Measurements from ENCODE around the gene NKAPL. TPM values are rescaled to one million over a fixed set of nuclear protein-coding genes. Genes with fewer than 3 reads are reported as not detected.

NKAPL gene
- total and polyA plus RNA-seq, 2 of the 13 experiments (the other 11 are each of a cell fraction or from before 2014, with no cell fraction given), result not detected

DNA sequence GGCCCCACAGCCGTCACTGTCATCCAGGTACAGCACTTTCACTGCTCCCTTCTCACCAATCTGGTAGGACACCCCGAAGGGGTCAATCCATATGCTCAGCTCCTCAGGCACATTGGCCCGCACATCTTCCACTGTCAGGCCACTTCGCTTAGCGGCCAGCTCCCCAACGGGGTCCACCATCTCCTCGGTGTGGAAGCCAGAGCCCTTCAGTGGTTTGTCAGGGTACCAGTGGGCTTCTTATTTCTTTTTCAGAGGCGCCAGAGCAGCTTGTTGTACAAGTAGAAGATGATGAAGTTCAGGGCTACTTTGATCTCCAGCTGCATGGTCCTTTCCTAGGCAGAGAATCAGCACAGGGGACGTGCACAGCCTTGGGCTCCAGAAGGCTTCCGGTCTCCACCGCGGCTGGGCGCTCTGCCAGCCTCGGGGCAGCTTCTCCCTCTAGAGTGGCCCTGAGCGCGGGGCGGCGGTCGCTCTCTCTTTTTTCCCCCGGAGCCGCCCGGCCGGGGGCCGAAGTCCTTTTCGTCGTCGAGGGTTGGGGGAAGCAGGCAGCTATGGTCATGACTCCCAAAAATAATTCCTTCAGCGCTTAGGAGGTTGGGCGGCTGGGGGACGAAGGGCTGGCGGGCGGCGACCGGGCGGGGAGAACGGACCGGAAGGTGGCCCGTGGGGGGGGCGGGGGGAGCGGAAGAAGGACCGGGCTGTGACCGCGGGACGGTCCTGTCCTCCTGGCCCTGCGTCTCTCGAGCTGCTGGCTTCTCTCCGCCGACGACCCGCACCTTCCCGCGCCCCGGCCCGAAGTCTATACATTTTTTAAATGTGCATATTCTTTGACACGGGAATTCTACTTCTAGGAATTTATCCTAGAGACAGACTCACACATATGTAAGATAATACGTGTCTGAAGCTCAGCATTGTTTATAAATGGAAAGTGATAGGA is 40.5 kb upstream of the NKAPL start (continued):
- TF ChIP-seq, protein P1, sequence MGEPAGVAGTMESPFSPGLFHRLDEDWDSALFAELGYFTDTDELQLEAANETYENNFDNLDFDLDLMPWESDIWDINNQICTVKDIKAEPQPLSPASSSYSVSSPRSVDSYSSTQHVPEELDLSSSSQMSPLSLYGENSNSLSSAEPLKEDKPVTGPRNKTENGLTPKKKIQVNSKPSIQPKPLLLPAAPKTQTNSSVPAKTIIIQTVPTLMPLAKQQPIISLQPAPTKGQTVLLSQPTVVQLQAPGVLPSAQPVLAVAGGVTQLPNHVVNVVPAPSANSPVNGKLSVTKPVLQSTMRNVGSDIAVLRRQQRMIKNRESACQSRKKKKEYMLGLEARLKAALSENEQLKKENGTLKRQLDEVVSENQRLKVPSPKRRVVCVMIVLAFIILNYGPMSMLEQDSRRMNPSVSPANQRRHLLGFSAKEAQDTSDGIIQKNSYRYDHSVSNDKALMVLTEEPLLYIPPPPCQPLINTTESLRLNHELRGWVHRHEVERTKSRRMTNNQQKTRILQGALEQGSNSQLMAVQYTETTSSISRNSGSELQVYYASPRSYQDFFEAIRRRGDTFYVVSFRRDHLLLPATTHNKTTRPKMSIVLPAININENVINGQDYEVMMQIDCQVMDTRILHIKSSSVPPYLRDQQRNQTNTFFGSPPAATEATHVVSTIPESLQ (CRISPR knock-in tag; conservative IDR thresholded peaks at IDR 0.05), result 0 out of 2 replicates have a peak, but pooled peaks have one; percentile 3
- no peak for TF ChIP-seq ZNF776 (CRISPR knock-in tag; IDR thresholded peaks at IDR 0.05)
- TF ChIP-seq LCORL (IDR thresholded peaks at IDR 0.05), result no peak
- peak; percentile 67; the same call in 1 of the 2 replicates for TF ChIP-seq LCORL (CRISPR knock-in tag; IDR thresholded peaks at IDR 0.05)
- TF ChIP-seq KLF12 (CRISPR knock-in tag; IDR thresholded peaks at IDR 0.05; ENCODE audit: borderline replicate concordance), result no peak
- no peak for TF ChIP-seq ZNF136 (CRISPR knock-in tag; IDR thresholded peaks at IDR 0.05; ENCODE audit: low read depth)
- no peak for TF ChIP-seq FOSL1 (CRISPR knock-in tag; IDR thresholded peaks at IDR 0.05; ENCODE audit: borderline replicate concordance)
- TF ChIP-seq ZNF543 (CRISPR knock-in tag; IDR thresholded peaks at IDR 0.05), result peak; percentile 91
- TF ChIP-seq, protein P2, sequence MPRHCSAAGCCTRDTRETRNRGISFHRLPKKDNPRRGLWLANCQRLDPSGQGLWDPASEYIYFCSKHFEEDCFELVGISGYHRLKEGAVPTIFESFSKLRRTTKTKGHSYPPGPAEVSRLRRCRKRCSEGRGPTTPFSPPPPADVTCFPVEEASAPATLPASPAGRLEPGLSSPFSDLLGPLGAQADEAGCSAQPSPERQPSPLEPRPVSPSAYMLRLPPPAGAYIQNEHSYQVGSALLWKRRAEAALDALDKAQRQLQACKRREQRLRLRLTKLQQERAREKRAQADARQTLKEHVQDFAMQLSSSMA (CRISPR knock-in tag; IDR thresholded peaks at IDR 0.05), result no peak
- TF ChIP-seq ZNF713 (CRISPR knock-in tag; IDR thresholded peaks at IDR 0.05), result no peak
- TF ChIP-seq, protein P3, sequence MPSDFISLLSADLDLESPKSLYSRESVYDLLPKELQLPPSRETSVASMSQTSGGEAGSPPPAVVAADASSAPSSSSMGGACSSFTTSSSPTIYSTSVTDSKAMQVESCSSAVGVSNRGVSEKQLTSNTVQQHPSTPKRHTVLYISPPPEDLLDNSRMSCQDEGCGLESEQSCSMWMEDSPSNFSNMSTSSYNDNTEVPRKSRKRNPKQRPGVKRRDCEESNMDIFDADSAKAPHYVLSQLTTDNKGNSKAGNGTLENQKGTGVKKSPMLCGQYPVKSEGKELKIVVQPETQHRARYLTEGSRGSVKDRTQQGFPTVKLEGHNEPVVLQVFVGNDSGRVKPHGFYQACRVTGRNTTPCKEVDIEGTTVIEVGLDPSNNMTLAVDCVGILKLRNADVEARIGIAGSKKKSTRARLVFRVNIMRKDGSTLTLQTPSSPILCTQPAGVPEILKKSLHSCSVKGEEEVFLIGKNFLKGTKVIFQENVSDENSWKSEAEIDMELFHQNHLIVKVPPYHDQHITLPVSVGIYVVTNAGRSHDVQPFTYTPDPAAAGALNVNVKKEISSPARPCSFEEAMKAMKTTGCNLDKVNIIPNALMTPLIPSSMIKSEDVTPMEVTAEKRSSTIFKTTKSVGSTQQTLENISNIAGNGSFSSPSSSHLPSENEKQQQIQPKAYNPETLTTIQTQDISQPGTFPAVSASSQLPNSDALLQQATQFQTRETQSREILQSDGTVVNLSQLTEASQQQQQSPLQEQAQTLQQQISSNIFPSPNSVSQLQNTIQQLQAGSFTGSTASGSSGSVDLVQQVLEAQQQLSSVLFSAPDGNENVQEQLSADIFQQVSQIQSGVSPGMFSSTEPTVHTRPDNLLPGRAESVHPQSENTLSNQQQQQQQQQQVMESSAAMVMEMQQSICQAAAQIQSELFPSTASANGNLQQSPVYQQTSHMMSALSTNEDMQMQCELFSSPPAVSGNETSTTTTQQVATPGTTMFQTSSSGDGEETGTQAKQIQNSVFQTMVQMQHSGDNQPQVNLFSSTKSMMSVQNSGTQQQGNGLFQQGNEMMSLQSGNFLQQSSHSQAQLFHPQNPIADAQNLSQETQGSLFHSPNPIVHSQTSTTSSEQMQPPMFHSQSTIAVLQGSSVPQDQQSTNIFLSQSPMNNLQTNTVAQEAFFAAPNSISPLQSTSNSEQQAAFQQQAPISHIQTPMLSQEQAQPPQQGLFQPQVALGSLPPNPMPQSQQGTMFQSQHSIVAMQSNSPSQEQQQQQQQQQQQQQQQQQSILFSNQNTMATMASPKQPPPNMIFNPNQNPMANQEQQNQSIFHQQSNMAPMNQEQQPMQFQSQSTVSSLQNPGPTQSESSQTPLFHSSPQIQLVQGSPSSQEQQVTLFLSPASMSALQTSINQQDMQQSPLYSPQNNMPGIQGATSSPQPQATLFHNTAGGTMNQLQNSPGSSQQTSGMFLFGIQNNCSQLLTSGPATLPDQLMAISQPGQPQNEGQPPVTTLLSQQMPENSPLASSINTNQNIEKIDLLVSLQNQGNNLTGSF (CRISPR knock-in tag; IDR thresholded peaks at IDR 0.05), result peak; percentile 85; the same call in 1 of the 2 replicates
- TF ChIP-seq CBX1 (IDR thresholded peaks at IDR 0.05; ENCODE audit: low read depth), result peak; percentile 74
- TF ChIP-seq NR2F6 (IDR thresholded peaks at IDR 0.05), result no peak
- TF ChIP-seq NR2F6 (CRISPR knock-in tag; IDR thresholded peaks at IDR 0.05), result no peak
- TF ChIP-seq ZNF674 (CRISPR knock-in tag; IDR thresholded peaks at IDR 0.05; ENCODE audit: low read depth), result 0 out of 2 replicates have a peak, but pooled peaks have one; percentile 20
- TF ChIP-seq NFKBIZ (CRISPR knock-in tag; IDR thresholded peaks at IDR 0.05), result no peak; the same call in 1 of the 2 replicates
- TF ChIP-seq, protein P4, sequence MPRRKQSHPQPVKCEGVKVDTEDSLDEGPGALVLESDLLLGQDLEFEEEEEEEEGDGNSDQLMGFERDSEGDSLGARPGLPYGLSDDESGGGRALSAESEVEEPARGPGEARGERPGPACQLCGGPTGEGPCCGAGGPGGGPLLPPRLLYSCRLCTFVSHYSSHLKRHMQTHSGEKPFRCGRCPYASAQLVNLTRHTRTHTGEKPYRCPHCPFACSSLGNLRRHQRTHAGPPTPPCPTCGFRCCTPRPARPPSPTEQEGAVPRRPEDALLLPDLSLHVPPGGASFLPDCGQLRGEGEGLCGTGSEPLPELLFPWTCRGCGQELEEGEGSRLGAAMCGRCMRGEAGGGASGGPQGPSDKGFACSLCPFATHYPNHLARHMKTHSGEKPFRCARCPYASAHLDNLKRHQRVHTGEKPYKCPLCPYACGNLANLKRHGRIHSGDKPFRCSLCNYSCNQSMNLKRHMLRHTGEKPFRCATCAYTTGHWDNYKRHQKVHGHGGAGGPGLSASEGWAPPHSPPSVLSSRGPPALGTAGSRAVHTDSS (CRISPR knock-in tag; conservative IDR thresholded peaks at IDR 0.05), result no peak

Measured in HepG2 (cell line).